HepG2 (cell line): ENCODE results near the gene MIPEP. TPM values are rescaled to one million over a fixed set of nuclear protein-coding genes. Genes with fewer than 3 reads are reported as not detected.

Experiments
- ATAC-seq: fragments of 200-7000 bp; cut with Tn5 transposase; 3 replicates; pipeline ENCODE4 v1.9.1; 2020; ENCODE audit warnings: mild to moderate bottlenecking, moderate library complexity
- BruUV-seq: library from RNA; stranded (reverse); fragments of 400-500 nt; replicated peaks from 2 replicates; lab custom pipeline; 2021; lab: Mats Ljungman, UMichigan
- CTCF ChIA-PET: fragments of 300-600 bp; formaldehyde crosslinking; extraction: SDS; loops from one replicate; lab custom pipeline; 2021; ENCODE audit warnings: low total read pairs, inconsistent platforms, low intra/inter-chr PET ratio; lab: Yijun Ruan, JAX
- POLR2A ChIA-PET: fragments of 350-600 bp; sonication (Branson Sonifier 250); formaldehyde crosslinking; loops from one replicate; lab custom pipeline; 2020; ENCODE audit warnings: antibody characterized with exemption, inconsistent platforms; lab: Yijun Ruan, JAX
- DNase-seq: peaks from one replicate; pipeline ENCODE4 v3.0.0-alpha.2; 2015; ENCODE audit warnings: low spot score
- FAIRE-seq: peaks from 3 replicates; lab custom pipeline; 2011; peaks lifted over from hg19 to GRCh38; lab: Jason Lieb, UNC
- H2AFZ ChIP-seq: one replicate; pipeline ENCODE4 v1.6.1; 2011; ENCODE audit warnings: low read length, inconsistent platforms
- H3K27ac ChIP-seq: fragments of 300-600 bp; 3 replicates; pipeline ENCODE4 v1.8.0; 2011; ENCODE audit warnings: mixed run types, mild to moderate bottlenecking, mixed read lengths, low read length, inconsistent platforms; ENCODE audit not compliant: insufficient read depth; ENCODE audit errors: extremely low read length
- H3K27me3 ChIP-seq, 2 experiments: fragments of 200-600 bp in 1 of 2; 2 replicates in 1 of 2; 3 replicates in 1 of 2; pipeline versions ENCODE4 v1.6.0 to v1.8.0; 2011; ENCODE audit warnings: low read length in 2 of 2, mild to moderate bottlenecking in 2 of 2, moderate library complexity in 2 of 2, inconsistent platforms in 1 of 2; ENCODE audit not compliant: insufficient read depth in 2 of 2, control insufficient read depth in 1 of 2
- H3K36me3 ChIP-seq, 2 experiments: fragments of 200-600 bp in 1 of 2; replicated peaks in 1 of 2; 2 replicates in 1 of 2; 3 replicates in 1 of 2; pipeline versions ENCODE4 v1.5.1 to v1.8.0; 2011; ENCODE audit warnings: low read length in 2 of 2, inconsistent platforms in 1 of 2; ENCODE audit not compliant: insufficient read depth in 2 of 2, control insufficient read depth in 1 of 2
- H3K4me1 ChIP-seq: 2 replicates; pipeline ENCODE4 v1.5.1; 2012; ENCODE audit warnings: low read length, inconsistent platforms; ENCODE audit not compliant: insufficient read depth
- H3K4me2 ChIP-seq: 2 replicates; pipeline ENCODE4 v1.6.0; 2011; ENCODE audit warnings: low read depth, low read length, inconsistent platforms
- H3K4me3 ChIP-seq, 3 experiments: fragments of 200-600 bp in 1 of 3; sonication (generic), shearing (Covaris generic) in 1 of 3; replicated peaks in 1 of 3; 2 replicates each; pipeline ENCODE4 v1.5.1; 2011 to 2016; ENCODE audit warnings: low read length in 3 of 3, inconsistent platforms in 2 of 3, low read depth in 2 of 3, mild to moderate bottlenecking in 2 of 3, control low read depth in 1 of 3, mixed read lengths in 1 of 3; ENCODE audit not compliant: insufficient read depth in 1 of 3
- H3K79me2 ChIP-seq: one replicate; pipeline ENCODE4 v1.6.1; 2011; ENCODE audit warnings: low read length, inconsistent platforms; ENCODE audit not compliant: insufficient read depth
- H3K9ac ChIP-seq: 2 replicates; pipeline ENCODE4 v1.6.0; 2011; ENCODE audit warnings: mild to moderate bottlenecking, low read depth, low read length, inconsistent platforms; ENCODE audit not compliant: insufficient read depth
- H3K9me3 ChIP-seq: 2 replicates; pipeline ENCODE4 v1.5.1; 2012; ENCODE audit warnings: mild to moderate bottlenecking, low read length
- H4K20me1 ChIP-seq: 2 replicates; pipeline ENCODE4 v1.6.0; 2011; ENCODE audit warnings: inconsistent platforms, mild to moderate bottlenecking, low read length, moderate library complexity; ENCODE audit not compliant: insufficient read depth
- DMTF1 ChIP-seq: sonication (generic); formaldehyde crosslinking; IDR thresholded peaks from 2 replicates; pipeline ENCODE4 v1.4.0; 2020; ENCODE audit warnings: mild to moderate bottlenecking, missing genetic modification reagents
- GATAD2A ChIP-seq: IDR thresholded peaks from 2 replicates; pipeline ENCODE4 v1.6.1; 2016
- LRRFIP1 ChIP-seq: sonication (generic); formaldehyde crosslinking; conservative IDR thresholded peaks from 2 replicates; pipeline ENCODE4 v1.4.0; 2020; ENCODE audit warnings: missing genetic modification reagents
- NFRKB ChIP-seq: fragments of 450-650 bp; IDR thresholded peaks from 2 replicates; pipeline ENCODE4 v1.6.1; 2017
- POGZ ChIP-seq: sonication (generic); formaldehyde crosslinking; IDR thresholded peaks from 2 replicates; pipeline ENCODE4 v1.4.0; 2020; ENCODE audit warnings: mild to moderate bottlenecking, missing genetic modification reagents
- REL ChIP-seq: sonication (generic); formaldehyde crosslinking; conservative IDR thresholded peaks from 2 replicates; pipeline ENCODE4 v1.8.0; 2022; ENCODE audit warnings: mild to moderate bottlenecking, missing genetic modification reagents, moderate library complexity
- ZBTB8A ChIP-seq: sonication (generic); formaldehyde crosslinking; IDR thresholded peaks from 2 replicates; pipeline ENCODE4 v1.4.0; 2020; ENCODE audit warnings: mild to moderate bottlenecking, low read depth, missing genetic modification reagents, borderline replicate concordance
- ZKSCAN1 ChIP-seq: fragments of 150-350 bp; IDR thresholded peaks from 2 replicates; pipeline ENCODE4 v1.6.1; 2014; ENCODE audit warnings: low read length
- ZNF704 ChIP-seq: sonication (generic); formaldehyde crosslinking; IDR thresholded peaks from 2 replicates; pipeline ENCODE4 v1.8.1; 2023; ENCODE audit warnings: mild to moderate bottlenecking, inconsistent platforms, moderate library complexity, missing genetic modification reagents, borderline replicate concordance
- WGBS: methylation state at CpG from one replicate; pipeline ENCODE4 v1.1.6; 2017; ENCODE audit warnings: low lambda C conversion rate; 5-methylcytosine and 5-hydroxymethylcytosine counted together
- in situ Hi-C: cut with HindIII; loops from 2 replicates; pipeline ENCODE4 v1.10.0; 2017; ENCODE audit warnings: low pct_unique_long_range_greater_than_20kb; ENCODE audit not compliant: extremely low pct_ligation_motif_present
- intact Hi-C: fragments of 100-400 bp; cut with micrococcal nuclease; formaldehyde crosslinking; loops from one replicate; pipeline ENCODE4 v1.10.0; 2022; ENCODE audit not compliant: unreplicated experiment
- polyA plus RNA-seq, 8 experiments: library from polyadenylated mRNA; depleted of rRNA in 3 of 8; stranded (reverse) in 7 of 8; unstranded in 1 of 8; fragments of >200 nt; fragmentation: Illumina TruSeq in 4 of 8; extraction: Trizol in 4 of 8; gene quantifications; 2 replicates each; pipeline versions ENCODE4 v1.2.1 to v1.2.3, GENCODE V29; 2011 to 2016; ENCODE audit warnings: low read depth in 4 of 8, missing spikeins in 1 of 8, mixed read lengths in 1 of 8; ENCODE audit not compliant: insufficient read depth in 1 of 8
- total RNA-seq, 5 experiments: library from RNA; depleted of rRNA; stranded (reverse); fragments of >200 nt; fragmentation: Illumina TruSeq; extraction: Trizol; gene quantifications; 2 replicates each; pipeline ENCODE4 v1.2.3, GENCODE V29; 2016; ENCODE audit warnings: low read depth in 1 of 5

Gene MIPEP
- total and polyA plus RNA-seq, 2 of the 13 experiments (the other 11 are each of a cell fraction or from before 2014, with no cell fraction given) = 9.3 to 24.1 TPM

GRCh38 chr13:23868521-23868920 is 20.7 kb downstream of the MIPEP start (continued):
- TF ChIP-seq DMTF1 (CRISPR knock-in tag) (no peak), GATAD2A (CRISPR knock-in tag) (no peak), ZBTB8A (no peak)

GRCh38 chr13:23867027-23867491 is 22.1 kb downstream of the MIPEP start:
- Histone ChIP-seq H2AFZ (no peak overlapping the region), H3K79me2 (no peaks in the 10 kb centered on the region), H4K20me1 (no peaks in the 10 kb centered on the region), H3K4me2 (no peak overlapping the region), H3K4me3 (no peak overlapping the region), H3K27ac (no peak overlapping the region), H3K9ac (no peak overlapping the region), H3K4me1 (peaks cover 11% of the 10 kb centered on the region; the same call in 1 of the 2 replicates), H3K9me3 (no peaks in the 10 kb centered on the region), H3K27me3 (no peaks in the 10 kb centered on the region), H3K36me3 (0 out of 5 replicates have a peak, but pooled peaks cover 0 to 4% of the 10 kb centered on the region in 2 experiments)
- in situ Hi-C loops (loop anchor here (5.0 kb wide), 1 partner anchor 150 kb away; no protein-coding TSS in a partner anchor), intact Hi-C loops (no loop called here)
- ATAC-seq (no peak), FAIRE-seq (no peak), DNase-seq (no peak)
- BruUV-seq = no TSS peak
- WGBS = 95% methylated on average over 8 of the region's 8 CpGs
- CTCF ChIA-PET = no interaction called here
- POLR2A ChIA-PET = no interaction called here
- TF ChIP-seq ZKSCAN1 (no peak), NFRKB (no peak), LRRFIP1 (CRISPR knock-in tag) (no peak), POGZ (CRISPR knock-in tag) (no peak), ZNF704 (no peak), REL (no peak)
